Measurements from ENCODE around the gene NCOR1.

DNA sequence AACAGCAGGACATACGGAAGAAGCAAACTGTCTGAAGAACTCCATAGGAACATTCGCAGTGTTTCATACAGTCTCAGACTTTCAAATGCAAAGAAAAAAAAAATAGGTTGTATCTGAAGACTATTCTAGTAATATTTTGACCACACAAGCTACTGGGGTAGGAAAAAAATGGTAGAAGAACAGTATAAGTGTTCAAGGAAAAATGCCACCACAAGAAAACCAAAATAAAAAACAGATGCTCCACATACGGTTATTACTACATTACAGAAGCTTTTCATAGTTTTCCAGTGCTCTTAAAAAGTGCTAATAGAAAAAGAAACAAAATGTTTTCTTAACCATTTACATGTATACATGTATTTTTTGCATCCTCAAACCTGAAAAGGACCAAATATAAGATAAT is 3.7 kb downstream of the NCOR1 start:
- TF ChIP-seq, protein P1, sequence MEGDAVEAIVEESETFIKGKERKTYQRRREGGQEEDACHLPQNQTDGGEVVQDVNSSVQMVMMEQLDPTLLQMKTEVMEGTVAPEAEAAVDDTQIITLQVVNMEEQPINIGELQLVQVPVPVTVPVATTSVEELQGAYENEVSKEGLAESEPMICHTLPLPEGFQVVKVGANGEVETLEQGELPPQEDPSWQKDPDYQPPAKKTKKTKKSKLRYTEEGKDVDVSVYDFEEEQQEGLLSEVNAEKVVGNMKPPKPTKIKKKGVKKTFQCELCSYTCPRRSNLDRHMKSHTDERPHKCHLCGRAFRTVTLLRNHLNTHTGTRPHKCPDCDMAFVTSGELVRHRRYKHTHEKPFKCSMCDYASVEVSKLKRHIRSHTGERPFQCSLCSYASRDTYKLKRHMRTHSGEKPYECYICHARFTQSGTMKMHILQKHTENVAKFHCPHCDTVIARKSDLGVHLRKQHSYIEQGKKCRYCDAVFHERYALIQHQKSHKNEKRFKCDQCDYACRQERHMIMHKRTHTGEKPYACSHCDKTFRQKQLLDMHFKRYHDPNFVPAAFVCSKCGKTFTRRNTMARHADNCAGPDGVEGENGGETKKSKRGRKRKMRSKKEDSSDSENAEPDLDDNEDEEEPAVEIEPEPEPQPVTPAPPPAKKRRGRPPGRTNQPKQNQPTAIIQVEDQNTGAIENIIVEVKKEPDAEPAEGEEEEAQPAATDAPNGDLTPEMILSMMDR (IDR thresholded peaks at IDR 0.05): no peak
- no peak for TF ChIP-seq RNF2 (IDR thresholded peaks at IDR 0.05; ENCODE audit: borderline replicate concordance, low read depth)
- no peak for TF ChIP-seq POLR2A (IDR thresholded peaks at IDR 0.05; ENCODE audit: low read length)
- no peak for TF ChIP-seq NR3C1 (IDR thresholded peaks at IDR 0.05)
- TF ChIP-seq KDM1A (IDR thresholded peaks at IDR 0.05; ENCODE audit: low read depth): no peak
- no peak for TF ChIP-seq JUNB (IDR thresholded peaks at IDR 0.05)
- TF ChIP-seq RAD21 (conservative IDR thresholded peaks at IDR 0.05 in 1 of 2, IDR thresholded peaks at IDR 0.05 in 1 of 2): no peak
- TF ChIP-seq, protein P2, sequence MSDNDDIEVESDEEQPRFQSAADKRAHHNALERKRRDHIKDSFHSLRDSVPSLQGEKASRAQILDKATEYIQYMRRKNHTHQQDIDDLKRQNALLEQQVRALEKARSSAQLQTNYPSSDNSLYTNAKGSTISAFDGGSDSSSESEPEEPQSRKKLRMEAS (IDR thresholded peaks at IDR 0.05): no peak
- TF ChIP-seq ESRRA (IDR thresholded peaks at IDR 0.05; ENCODE audit: borderline replicate concordance, low read length): no peak
- no peak for TF ChIP-seq CHD2 (IDR thresholded peaks at IDR 0.05; ENCODE audit: low read length, partially characterized antibody)
- TF ChIP-seq JUN (IDR thresholded peaks at IDR 0.05): no peak
- no peak for TF ChIP-seq EP300 (IDR thresholded peaks at IDR 0.05)
